Measurements from ENCODE around the gene DNAJC21.

DNA sequence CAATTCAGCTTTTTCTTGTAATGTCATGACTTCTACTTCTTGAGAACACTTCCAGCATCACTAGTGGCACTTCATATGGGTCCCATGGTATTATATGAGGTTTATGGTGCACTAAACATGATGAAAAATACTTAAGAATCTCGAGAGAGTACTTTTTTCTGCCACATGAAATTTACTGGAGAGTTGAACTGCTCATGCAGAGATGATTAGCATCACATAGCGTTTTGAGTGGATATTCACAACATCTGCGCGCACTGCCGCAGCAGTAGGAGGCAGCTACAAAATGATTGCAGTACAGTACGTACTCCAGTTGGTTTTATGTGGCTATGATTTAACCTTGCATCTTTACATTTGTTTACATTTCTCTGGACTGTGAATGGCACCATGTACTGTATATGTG, 28.7 kb upstream of the DNAJC21 start:
- no peak for TF ChIP-seq CTCF (conservative IDR thresholded peaks at IDR 0.05; ENCODE audit: low read depth in 2 of 2)
- TF ChIP-seq, protein P1, sequence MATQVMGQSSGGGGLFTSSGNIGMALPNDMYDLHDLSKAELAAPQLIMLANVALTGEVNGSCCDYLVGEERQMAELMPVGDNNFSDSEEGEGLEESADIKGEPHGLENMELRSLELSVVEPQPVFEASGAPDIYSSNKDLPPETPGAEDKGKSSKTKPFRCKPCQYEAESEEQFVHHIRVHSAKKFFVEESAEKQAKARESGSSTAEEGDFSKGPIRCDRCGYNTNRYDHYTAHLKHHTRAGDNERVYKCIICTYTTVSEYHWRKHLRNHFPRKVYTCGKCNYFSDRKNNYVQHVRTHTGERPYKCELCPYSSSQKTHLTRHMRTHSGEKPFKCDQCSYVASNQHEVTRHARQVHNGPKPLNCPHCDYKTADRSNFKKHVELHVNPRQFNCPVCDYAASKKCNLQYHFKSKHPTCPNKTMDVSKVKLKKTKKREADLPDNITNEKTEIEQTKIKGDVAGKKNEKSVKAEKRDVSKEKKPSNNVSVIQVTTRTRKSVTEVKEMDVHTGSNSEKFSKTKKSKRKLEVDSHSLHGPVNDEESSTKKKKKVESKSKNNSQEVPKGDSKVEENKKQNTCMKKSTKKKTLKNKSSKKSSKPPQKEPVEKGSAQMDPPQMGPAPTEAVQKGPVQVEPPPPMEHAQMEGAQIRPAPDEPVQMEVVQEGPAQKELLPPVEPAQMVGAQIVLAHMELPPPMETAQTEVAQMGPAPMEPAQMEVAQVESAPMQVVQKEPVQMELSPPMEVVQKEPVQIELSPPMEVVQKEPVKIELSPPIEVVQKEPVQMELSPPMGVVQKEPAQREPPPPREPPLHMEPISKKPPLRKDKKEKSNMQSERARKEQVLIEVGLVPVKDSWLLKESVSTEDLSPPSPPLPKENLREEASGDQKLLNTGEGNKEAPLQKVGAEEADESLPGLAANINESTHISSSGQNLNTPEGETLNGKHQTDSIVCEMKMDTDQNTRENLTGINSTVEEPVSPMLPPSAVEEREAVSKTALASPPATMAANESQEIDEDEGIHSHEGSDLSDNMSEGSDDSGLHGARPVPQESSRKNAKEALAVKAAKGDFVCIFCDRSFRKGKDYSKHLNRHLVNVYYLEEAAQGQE (IDR thresholded peaks at IDR 0.05; ENCODE audit: unreplicated experiment), result no peak
- TF ChIP-seq POLR2AphosphoS5 (IDR thresholded peaks at IDR 0.05; ENCODE audit: low read depth), result no peak
- TF ChIP-seq JUNB (IDR thresholded peaks at IDR 0.05; ENCODE audit: unreplicated experiment), result no peak
- TF ChIP-seq EZH2 (IDR thresholded peaks at IDR 0.05; ENCODE audit: low read depth, unreplicated experiment), result no peak
- TF ChIP-seq, protein P2, sequence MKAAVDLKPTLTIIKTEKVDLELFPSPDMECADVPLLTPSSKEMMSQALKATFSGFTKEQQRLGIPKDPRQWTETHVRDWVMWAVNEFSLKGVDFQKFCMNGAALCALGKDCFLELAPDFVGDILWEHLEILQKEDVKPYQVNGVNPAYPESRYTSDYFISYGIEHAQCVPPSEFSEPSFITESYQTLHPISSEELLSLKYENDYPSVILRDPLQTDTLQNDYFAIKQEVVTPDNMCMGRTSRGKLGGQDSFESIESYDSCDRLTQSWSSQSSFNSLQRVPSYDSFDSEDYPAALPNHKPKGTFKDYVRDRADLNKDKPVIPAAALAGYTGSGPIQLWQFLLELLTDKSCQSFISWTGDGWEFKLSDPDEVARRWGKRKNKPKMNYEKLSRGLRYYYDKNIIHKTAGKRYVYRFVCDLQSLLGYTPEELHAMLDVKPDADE (IDR thresholded peaks at IDR 0.05), result no peak
- no peak for TF ChIP-seq NANOG (IDR thresholded peaks at IDR 0.05; ENCODE audit: borderline replicate concordance)
- TF ChIP-seq CREB1 (CRISPR knock-in tag; IDR thresholded peaks at IDR 0.05; ENCODE audit: low read depth), result no peak
- no peak for TF ChIP-seq EZH2phosphoT487 (IDR thresholded peaks at IDR 0.05; ENCODE audit: unreplicated experiment)
- no peak for TF ChIP-seq STAT1 (IDR thresholded peaks at IDR 0.05; ENCODE audit: unreplicated experiment)
- TF ChIP-seq ZNF331 (CRISPR knock-in tag; IDR thresholded peaks at IDR 0.05; ENCODE audit: low read depth), result no peak

All from GM23338 (cell line).